Naive B cell (primary cell): ENCODE data around the gene MVB12A. TPM values are rescaled to one million over a fixed set of nuclear protein-coding genes. Genes with fewer than 3 reads are reported as not detected.

Experiments used
- ATAC-seq, 2 donors: fragments of 150-1000 bp; cut with Tn5 transposase; 2 replicates each; pipeline ENCODE4 v1.10.0; 2021; ENCODE audit warnings: low read depth in 2 of 2, mild to moderate bottlenecking in 2 of 2, moderate library complexity in 2 of 2
- DNase-seq: peaks from one replicate; pipeline ENCODE4 v3.0.0; 2022
- H3K27ac Mint-ChIP-seq, 6 donors: one replicate each; pipeline ENCODE4 v1.8.0; 2020 to 2022; ENCODE audit warnings: mild to moderate bottlenecking in 6 of 6, mixed read lengths in 6 of 6, moderate library complexity in 5 of 6, inconsistent platforms in 2 of 6
- H3K27me3 Mint-ChIP-seq, 3 donors: one replicate each; pipeline ENCODE4 v1.8.0; 2021 to 2022; ENCODE audit warnings: mixed read lengths in 3 of 3, mild to moderate bottlenecking in 1 of 3
- H3K36me3 Mint-ChIP-seq, 2 donors: one replicate each; pipeline ENCODE4 v1.8.0; 2020 to 2022; ENCODE audit warnings: mixed read lengths in 2 of 2, inconsistent platforms in 1 of 2, mild to moderate bottlenecking in 1 of 2
- H3K4me1 Mint-ChIP-seq, 3 donors: one replicate each; pipeline ENCODE4 v1.8.0; 2020 to 2022; ENCODE audit warnings: mixed read lengths in 3 of 3, inconsistent platforms in 1 of 3, mild to moderate bottlenecking in 1 of 3, moderate library complexity in 1 of 3
- H3K4me3 Mint-ChIP-seq, 8 donors: one replicate each; pipeline ENCODE4 v1.8.0; 2020 to 2022; ENCODE audit warnings: mild to moderate bottlenecking in 8 of 8, mixed read lengths in 8 of 8, moderate library complexity in 8 of 8, inconsistent platforms in 2 of 8
- H3K9me3 Mint-ChIP-seq, 7 donors: one replicate each; pipeline ENCODE4 v1.8.0; 2020 to 2022; ENCODE audit warnings: mixed read lengths in 7 of 7, mild to moderate bottlenecking in 5 of 7, inconsistent platforms in 2 of 7, moderate library complexity in 1 of 7
- polyA plus RNA-seq, 6 donors: library from polyadenylated mRNA; unstranded; fragments of 300-500 nt; fragmentation: Illumina TruSeq; gene quantifications; one replicate each; pipeline ENCODE4 v1.2.3, GENCODE V29; 2021; ENCODE audit warnings: low read depth in 6 of 6

Gene MVB12A
- 10 to 100 TPM; 14.3 to 44.0 (median 25.0) TPM for polyA plus RNA-seq

- Mint-ChIP-seq H3K4me3 (peak within 1 kb of the TSS; percentile 93 to 99 (median 97)), H3K4me1 (peaks cover 16 to 23% (median 19%) of the 10 kb centered on the region in 3 donors), H3K36me3 (peaks cover 0 to 16% of the 10 kb centered on the region in 2 donors), H3K9me3 (no peaks in the 10 kb centered on the region), H3K27ac (peak within 1 kb of the TSS; percentile 61 to 91 (median 81)), H3K27me3 (no peaks in the 10 kb centered on the region)
- ATAC-seq, result peak; percentile 96
- peak; percentile 93 for DNase-seq
These were observed at the start of gene MVB12A for GRCh38 chr19:17419621-17420474. MVB12A (plus strand) TSS chr19:17420047; CDS start chr19:17420136, 89 bp downstream.

- Mint-ChIP-seq H3K36me3 (no peaks in the 10 kb centered on the region), H3K27me3 (peaks cover 10 to 18% (median 16%) of the 10 kb centered on the region in 3 donors), H3K4me3 (peak within 1 kb of the TSS in 1 of 8 donors; percentile 33), H3K27ac (peak within 1 kb of the TSS in 2 of 6 donors; percentile 22 to 37), H3K4me1 (peaks cover 15 to 41% (median 35%) of the 10 kb centered on the region in 3 donors), H3K9me3 (peaks cover 0 to 6% (median 3%) of the 10 kb centered on the region in 7 donors)
- no peak for DNase-seq
- ATAC-seq, result no peak
These were observed 42.8 kb upstream of the MVB12A start, which contains the start of gene PLVAP for GRCh38 chr19:17376935-17377600. PLVAP (minus strand) TSS chr19:17377342; CDS start chr19:17377288, 54 bp downstream.

GRCh38 chr19:17378271-17378670 lies 41.6 kb upstream of the MVB12A start:
- ATAC-seq (no peak), DNase-seq (no peak)
- Mint-ChIP-seq H3K4me3 (peak overlapping the region in 3 of 8 donors; percentile 20 to 62 (median 39)), H3K27me3 (peaks cover 10 to 18% (median 16%) of the 10 kb centered on the region in 3 donors), H3K36me3 (no peaks in the 10 kb centered on the region), H3K9me3 (peaks cover 0 to 6% (median 3%) of the 10 kb centered on the region in 7 donors), H3K27ac (peak overlapping the region in 1 of 6 donors; percentile 22), H3K4me1 (peaks cover 12 to 47% (median 43%) of the 10 kb centered on the region in 3 donors)

GRCh38 chr19:17379221-17379631 lies 40.6 kb upstream of the MVB12A start:
- Mint-ChIP-seq H3K9me3 (peaks cover 0 to 6% (median 3%) of the 10 kb centered on the region in 7 donors), H3K4me3 (peak overlapping the region in 5 of 8 donors; percentile 1 to 78 (median 59)), H3K27me3 (peaks cover 10 to 18% (median 16%) of the 10 kb centered on the region in 3 donors), H3K4me1 (peaks cover 12 to 53% (median 38%) of the 10 kb centered on the region in 3 donors), H3K36me3 (no peaks in the 10 kb centered on the region), H3K27ac (peak overlapping the region in 1 of 6 donors; percentile 54)
- DNase-seq (no peak), ATAC-seq (no peak)

GRCh38 chr19:17380426-17381138 lies 39.3 kb upstream of the MVB12A start:
- peak overlapping the region in 2 of 8 donors; percentile 19 to 49 for H3K4me3 Mint-ChIP-seq
- peaks cover 12 to 53% (median 38%) of the 10 kb centered on the region in 3 donors for H3K4me1 Mint-ChIP-seq
- peaks cover 10 to 18% (median 16%) of the 10 kb centered on the region in 3 donors for H3K27me3 Mint-ChIP-seq
- no peak overlapping the region for H3K27ac Mint-ChIP-seq
- H3K36me3 Mint-ChIP-seq, result no peaks in the 10 kb centered on the region
- peaks cover 0 to 6% (median 3%) of the 10 kb centered on the region in 7 donors for H3K9me3 Mint-ChIP-seq
- ATAC-seq (no peak), DNase-seq (no peak)

- Mint-ChIP-seq H3K36me3 (no peaks in the 10 kb centered on the region), H3K4me3 (peak overlapping the region in 1 of 8 donors; percentile 47), H3K4me1 (peaks cover 9 to 31% (median 16%) of the 10 kb centered on the region in 3 donors), H3K27ac (peak overlapping the region in 1 of 6 donors; percentile 15), H3K27me3 (peaks cover 0 to 5% (median 0%) of the 10 kb centered on the region in 3 donors), H3K9me3 (peaks cover 0 to 6% (median 4%) of the 10 kb centered on the region in 7 donors)
- peak; percentile 58 for DNase-seq
- ATAC-seq, result peak; percentile 41 to 57
These were observed 33.8 kb upstream of the MVB12A start for GRCh38 chr19:17385878-17386611.

- Mint-ChIP-seq H3K36me3 (no peaks in the 10 kb centered on the region), H3K4me3 (peak overlapping the region in 6 of 8 donors; percentile 6 to 91 (median 26)), H3K9me3 (peaks cover 0 to 6% (median 4%) of the 10 kb centered on the region in 7 donors), H3K27ac (no peak overlapping the region), H3K4me1 (peaks cover 14 to 18% (median 16%) of the 10 kb centered on the region in 3 donors), H3K27me3 (peaks cover 0 to 6% (median 0%) of the 10 kb centered on the region in 3 donors)
- DNase-seq, result no peak
- no peak for ATAC-seq
These were observed 30.6 kb upstream of the MVB12A start for GRCh38 chr19:17389288-17389687.

GRCh38 chr19:17389957-17390664 lies 29.7 kb upstream of the MVB12A start:
- DNase-seq (no peak), ATAC-seq (no peak)
- Mint-ChIP-seq H3K27me3 (peaks cover 0 to 6% (median 0%) of the 10 kb centered on the region in 3 donors), H3K36me3 (no peaks in the 10 kb centered on the region), H3K27ac (no peak overlapping the region), H3K4me1 (peaks cover 18 to 26% (median 19%) of the 10 kb centered on the region in 3 donors), H3K4me3 (peak overlapping the region; percentile 15 to 94 (median 82)), H3K9me3 (peaks cover 0 to 6% (median 4%) of the 10 kb centered on the region in 7 donors)

- peak; percentile 86 for DNase-seq
- Mint-ChIP-seq H3K9me3 (peaks cover 0 to 6% (median 4%) of the 10 kb centered on the region in 7 donors), H3K36me3 (no peaks in the 10 kb centered on the region), H3K4me1 (peaks cover 22 to 30% (median 22%) of the 10 kb centered on the region in 3 donors), H3K4me3 (peak overlapping the region; percentile 86 to 95 (median 91)), H3K27ac (peak overlapping the region in 4 of 6 donors; percentile 16 to 78 (median 47)), H3K27me3 (peaks cover 0 to 6% (median 0%) of the 10 kb centered on the region in 3 donors)
- peak; percentile 99 for ATAC-seq
These were observed 29.0 kb upstream of the MVB12A start for GRCh38 chr19:17390665-17391370.

GRCh38 chr19:17391371-17392151 lies 28.3 kb upstream of the MVB12A start:
- peak overlapping the region; percentile 44 to 95 (median 89) for H3K4me3 Mint-ChIP-seq
- H3K27ac Mint-ChIP-seq, result peak overlapping the region in 2 of 6 donors; percentile 32 to 76
- peaks cover 19 to 27% (median 22%) of the 10 kb centered on the region in 3 donors for H3K4me1 Mint-ChIP-seq
- no peak for DNase-seq
- no peaks in the 10 kb centered on the region for H3K36me3 Mint-ChIP-seq
- H3K9me3 Mint-ChIP-seq, result peaks cover 0 to 6% (median 4%) of the 10 kb centered on the region in 7 donors
- peak; percentile 17 to 21 for ATAC-seq
- H3K27me3 Mint-ChIP-seq, result peaks cover 0 to 6% (median 0%) of the 10 kb centered on the region in 3 donors
